ENCODE data around the gene IL2RA. TPM values are rescaled to one million over a fixed set of nuclear protein-coding genes. Genes with fewer than 3 reads are reported as not detected.

The IL2RA gene
- total and polyA plus RNA-seq, 4 donors, result 0.33 to 4.2 (median 3.3) TPM

- 0 to 1% methylated on average over 30 to 77 of the region's 77 CpGs for WGBS, 2 donors
- intact Hi-C loops (cut with DNase I), result loop anchor here (5.0 kb wide), 2 partner anchors 142 to 313 kb away; no protein-coding TSS in a partner anchor
Measured at GRCh38 chr10:6088721-6089333, 26.7 kb upstream of the IL2RA start, which contains the start of gene RBM17. Gene RBM17 (plus strand): TSS chr10:6089034. CDS start chr10:6097066, 8,032 bp downstream.

DNA sequence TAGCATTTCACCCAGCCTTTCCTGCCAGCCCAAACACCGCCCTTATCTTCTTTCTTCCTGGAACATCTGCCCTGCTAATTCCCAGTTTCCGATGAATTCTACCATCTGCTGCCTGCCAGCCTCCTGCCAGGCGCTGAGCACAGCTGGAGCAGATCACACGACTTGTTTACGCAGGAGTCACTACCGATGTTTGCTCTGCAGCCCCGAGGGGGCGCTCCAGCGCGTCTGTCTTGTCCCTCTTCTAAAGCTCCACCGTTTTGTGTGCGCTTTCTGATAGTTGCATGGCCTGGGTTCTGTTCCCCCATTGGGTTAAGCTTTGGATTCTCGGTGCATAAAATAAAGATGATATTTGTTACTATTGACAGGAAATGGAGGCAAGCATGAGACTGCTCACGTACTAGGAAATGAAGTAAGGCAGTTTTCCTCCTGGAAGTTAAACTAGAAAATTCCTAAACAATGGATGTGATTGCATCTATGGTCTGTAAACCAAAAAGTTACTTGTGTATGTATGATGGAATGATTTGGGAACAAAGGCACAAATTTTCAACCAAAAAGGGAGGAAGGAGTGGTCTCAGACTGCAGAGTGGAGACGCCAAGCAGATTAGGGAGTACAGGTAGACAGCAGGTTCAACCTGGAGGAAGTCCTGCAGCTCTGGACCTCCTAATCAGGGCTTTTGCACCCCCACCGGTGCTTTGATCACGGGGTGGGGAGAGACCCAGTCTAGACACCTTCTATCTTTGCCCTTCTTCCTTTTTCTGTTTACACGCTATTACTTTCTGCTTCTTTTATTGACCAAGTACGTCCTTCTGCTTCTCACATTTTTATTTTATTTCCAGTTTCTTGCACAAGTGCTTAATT is 24.4 kb upstream of the IL2RA start:
- WGBS, 2 donors, result 20 to 21% methylated on average over 19 of the region's 19 CpGs
- peak; percentile 72 for ATAC-seq (ENCODE audit: low FRiP score)
- H3K27me3 ChIP-seq (ENCODE audit: control insufficient read depth in 1 of 2, insufficient read depth in 2 of 2, low read length in 1 of 2), result no peaks in the 10 kb centered on the region
- H3K9me3 ChIP-seq (ENCODE audit: control insufficient read depth, low read length), result no peaks in the 10 kb centered on the region
- H3K4me1 ChIP-seq (ENCODE audit: control insufficient read depth in 1 of 2, insufficient read depth in 2 of 2, low read length in 2 of 2), result peaks cover 0 to 4% of the 10 kb centered on the region in 2 donors
- H3K4me3 ChIP-seq (ENCODE audit: low read length in 2 of 2), result no peak overlapping the region
- intact Hi-C loops (cut with DNase I), result loop anchor here (5.0 kb wide), 2 partner anchors 139 to 316 kb away; no protein-coding TSS in a partner anchor
- peak; percentile 93 to 94 for DNase-seq
- no peaks in the 10 kb centered on the region for H3K36me3 ChIP-seq (ENCODE audit: control insufficient read depth in 1 of 2, insufficient read depth in 2 of 2, low read length in 1 of 2)
- peak overlapping the region in 1 of 2 donors; percentile 4 for H3K27ac ChIP-seq (ENCODE audit: low read depth in 1 of 2, low read length in 2 of 2)

More at GRCh38 chr10:6088721-6089333, 26.7 kb upstream of the IL2RA start, which contains the start of gene RBM17:
- Histone ChIP-seq H3K9me3 (ENCODE audit: control insufficient read depth, low read length) (no peaks in the 10 kb centered on the region), H3K36me3 (ENCODE audit: control insufficient read depth in 1 of 2, insufficient read depth in 2 of 2, low read length in 1 of 2) (no peaks in the 10 kb centered on the region), H3K4me1 (ENCODE audit: control insufficient read depth in 1 of 2, insufficient read depth in 2 of 2, low read length in 2 of 2) (peaks cover 0 to 4% of the 10 kb centered on the region in 2 donors), H3K27me3 (ENCODE audit: control insufficient read depth in 1 of 2, insufficient read depth in 2 of 2, low read length in 1 of 2) (no peaks in the 10 kb centered on the region), H3K4me3 (ENCODE audit: low read length in 2 of 2) (peak within 1 kb of the TSS; percentile 90 to 95), H3K27ac (ENCODE audit: low read depth in 1 of 2, low read length in 2 of 2) (peak within 1 kb of the TSS in 1 of 2 donors; percentile 49)
- peak; percentile 99 for ATAC-seq (ENCODE audit: low FRiP score)
- peak; percentile 98 for DNase-seq

GRCh38 chr10:6083523-6084475 is 21.6 kb upstream of the IL2RA start:
- no peak for DNase-seq
- 36 to 37% methylated on average over 17 of the region's 17 CpGs for WGBS, 2 donors

DNA sequence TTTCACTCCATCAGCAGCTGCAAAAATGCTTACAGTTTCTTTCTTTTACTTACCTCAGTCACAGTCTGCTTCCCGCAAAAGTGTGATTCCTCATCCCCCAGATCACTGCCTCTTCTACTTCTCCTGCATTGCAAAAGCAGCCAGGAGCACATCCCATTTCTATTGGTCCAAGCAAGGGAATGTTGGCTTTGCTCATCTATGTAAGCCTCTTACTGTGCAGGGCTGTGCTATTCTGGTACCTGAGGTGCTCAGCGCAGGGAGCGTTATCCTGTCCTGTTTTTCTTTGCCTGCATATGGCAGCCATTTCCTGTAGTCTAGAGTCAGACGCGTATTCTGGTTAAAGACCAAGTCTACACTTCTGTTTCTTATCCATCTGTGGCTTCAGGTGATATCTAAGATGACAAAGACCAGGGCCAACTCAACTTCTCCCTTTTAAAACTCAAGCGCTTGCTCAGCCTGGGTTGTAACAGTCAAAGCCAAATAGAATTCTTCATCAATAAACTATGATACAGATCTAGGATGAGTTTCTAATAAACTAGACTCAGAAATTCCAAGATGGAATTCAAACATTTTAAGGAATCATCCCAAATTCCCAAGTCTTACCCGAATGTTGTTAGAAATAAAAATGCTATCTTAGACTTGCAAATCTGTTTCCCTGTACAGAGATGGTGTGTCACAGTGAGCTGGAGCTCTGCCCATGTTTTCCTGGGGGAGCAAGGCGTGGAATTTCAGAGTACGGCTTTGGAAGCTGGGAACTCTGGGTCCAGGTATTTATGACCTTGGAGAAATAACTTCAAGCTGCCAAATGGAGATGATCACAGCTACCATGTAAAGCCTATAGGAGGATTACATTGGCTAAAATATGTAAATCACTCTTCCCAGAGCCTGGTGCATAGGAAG is 20.6 kb upstream of the IL2RA start:
- peaks cover 0 to 4% of the 10 kb centered on the region in 2 donors for H3K4me1 ChIP-seq (ENCODE audit: control insufficient read depth in 1 of 2, insufficient read depth in 2 of 2, low read length in 2 of 2)
- H3K27me3 ChIP-seq (ENCODE audit: control insufficient read depth in 1 of 2, insufficient read depth in 2 of 2, low read length in 1 of 2), result no peaks in the 10 kb centered on the region
- no peak for ATAC-seq (ENCODE audit: low FRiP score)
- WGBS, 2 donors, result 45 to 46% methylated on average over 9 of the region's 9 CpGs
- no peak overlapping the region for H3K27ac ChIP-seq (ENCODE audit: low read depth in 1 of 2, low read length in 2 of 2)
- no peaks in the 10 kb centered on the region for H3K36me3 ChIP-seq (ENCODE audit: control insufficient read depth in 1 of 2, insufficient read depth in 2 of 2, low read length in 1 of 2)
- H3K9me3 ChIP-seq (ENCODE audit: control insufficient read depth, low read length), result no peaks in the 10 kb centered on the region
- no peak overlapping the region for H3K4me3 ChIP-seq (ENCODE audit: low read length in 2 of 2)
- intact Hi-C loops (cut with DNase I), result no loop called here
- DNase-seq, result no peak

More at GRCh38 chr10:6083523-6084475, 21.6 kb upstream of the IL2RA start:
- H3K27ac ChIP-seq (ENCODE audit: low read depth in 1 of 2, low read length in 2 of 2), result no peak overlapping the region
- H3K9me3 ChIP-seq (ENCODE audit: control insufficient read depth, low read length), result no peaks in the 10 kb centered on the region
- H3K4me3 ChIP-seq (ENCODE audit: low read length in 2 of 2), result no peak overlapping the region
- H3K4me1 ChIP-seq (ENCODE audit: control insufficient read depth in 1 of 2, insufficient read depth in 2 of 2, low read length in 2 of 2), result peaks cover 0 to 4% of the 10 kb centered on the region in 2 donors
- intact Hi-C loops (cut with DNase I), result no loop called here
- H3K36me3 ChIP-seq (ENCODE audit: control insufficient read depth in 1 of 2, insufficient read depth in 2 of 2, low read length in 1 of 2), result no peaks in the 10 kb centered on the region
- no peaks in the 10 kb centered on the region for H3K27me3 ChIP-seq (ENCODE audit: control insufficient read depth in 1 of 2, insufficient read depth in 2 of 2, low read length in 1 of 2)
- no peak for ATAC-seq (ENCODE audit: low FRiP score)

- no peak for DNase-seq
- Histone ChIP-seq H3K27me3 (ENCODE audit: control insufficient read depth in 1 of 2, insufficient read depth in 2 of 2, low read length in 1 of 2) (no peaks in the 10 kb centered on the region), H3K36me3 (ENCODE audit: control insufficient read depth in 1 of 2, insufficient read depth in 2 of 2, low read length in 1 of 2) (no peaks in the 10 kb centered on the region), H3K4me1 (ENCODE audit: control insufficient read depth in 1 of 2, insufficient read depth in 2 of 2, low read length in 2 of 2) (peaks cover 0 to 2% of the 10 kb centered on the region in 2 donors), H3K4me3 (ENCODE audit: low read length in 2 of 2) (no peak overlapping the region), H3K9me3 (ENCODE audit: control insufficient read depth, low read length) (no peaks in the 10 kb centered on the region), H3K27ac (ENCODE audit: low read depth in 1 of 2, low read length in 2 of 2) (no peak overlapping the region)
- intact Hi-C loops (cut with DNase I), result no loop called here
- WGBS, 2 donors, result 73 to 81% methylated on average over 4 of the region's 4 CpGs
- ATAC-seq (ENCODE audit: low FRiP score), result no peak
Measured at GRCh38 chr10:6080417-6080973, 18.3 kb upstream of the IL2RA start.

- no peaks in the 10 kb centered on the region for H3K36me3 ChIP-seq (ENCODE audit: control insufficient read depth in 1 of 2, insufficient read depth in 2 of 2, low read length in 1 of 2)
- peaks cover 0 to 2% of the 10 kb centered on the region in 2 donors for H3K4me1 ChIP-seq (ENCODE audit: control insufficient read depth in 1 of 2, insufficient read depth in 2 of 2, low read length in 2 of 2)
- no peaks in the 10 kb centered on the region for H3K27me3 ChIP-seq (ENCODE audit: control insufficient read depth in 1 of 2, insufficient read depth in 2 of 2, low read length in 1 of 2)
- no peaks in the 10 kb centered on the region for H3K9me3 ChIP-seq (ENCODE audit: control insufficient read depth, low read length)
- no peak overlapping the region for H3K27ac ChIP-seq (ENCODE audit: low read depth in 1 of 2, low read length in 2 of 2)
- ATAC-seq (ENCODE audit: low FRiP score) (no peak), DNase-seq (no peak)
- intact Hi-C loops (cut with DNase I), result no loop called here
- H3K4me3 ChIP-seq (ENCODE audit: low read length in 2 of 2), result no peak overlapping the region
- WGBS, 2 donors, result 73 to 82% methylated on average over 4 of the region's 4 CpGs
Measured at GRCh38 chr10:6079044-6079443, 16.9 kb upstream of the IL2RA start.

DNA sequence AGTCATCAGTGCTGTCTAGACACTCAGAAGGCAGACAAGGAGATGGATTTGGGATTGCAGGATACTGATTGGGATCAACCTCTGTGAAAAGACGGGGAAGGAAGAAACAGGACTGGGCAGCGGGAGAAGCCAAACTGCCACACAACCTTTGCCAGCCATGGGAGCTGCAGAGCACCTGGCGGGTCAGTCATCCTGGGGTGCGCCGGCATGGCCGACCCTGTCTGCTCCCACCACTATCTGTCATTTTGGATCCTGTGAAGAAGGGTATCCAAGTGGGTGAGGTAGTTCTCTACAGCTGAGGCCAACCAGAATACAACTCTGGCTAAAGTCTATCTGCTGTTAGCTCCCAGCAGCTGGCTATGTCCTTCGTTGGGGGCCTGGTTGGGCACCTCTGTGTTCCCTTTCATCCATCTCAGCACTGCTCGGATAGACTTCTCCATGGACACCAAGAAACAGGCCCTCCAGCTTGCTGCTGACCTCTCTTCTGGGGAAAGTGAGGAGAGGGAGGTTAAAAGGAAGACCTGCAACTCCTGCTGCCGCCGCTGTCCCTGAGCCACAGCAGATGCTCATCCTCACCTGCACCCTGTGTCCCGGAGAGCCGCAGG is 15.0 kb upstream of the IL2RA start:
- intact Hi-C loops (cut with DNase I), result no loop called here
- 74% methylated on average over 12 of the region's 12 CpGs for WGBS, 2 donors
- DNase-seq (no peak), ATAC-seq (ENCODE audit: low FRiP score) (no peak)
- Histone ChIP-seq H3K36me3 (ENCODE audit: control insufficient read depth in 1 of 2, insufficient read depth in 2 of 2, low read length in 1 of 2) (no peaks in the 10 kb centered on the region), H3K4me1 (ENCODE audit: control insufficient read depth in 1 of 2, insufficient read depth in 2 of 2, low read length in 2 of 2) (no peaks in the 10 kb centered on the region), H3K4me3 (ENCODE audit: low read length in 2 of 2) (no peak overlapping the region), H3K9me3 (ENCODE audit: control insufficient read depth, low read length) (no peaks in the 10 kb centered on the region), H3K27me3 (ENCODE audit: control insufficient read depth in 1 of 2, insufficient read depth in 2 of 2, low read length in 1 of 2) (no peaks in the 10 kb centered on the region), H3K27ac (ENCODE audit: low read depth in 1 of 2, low read length in 2 of 2) (no peak overlapping the region)

Measured in aorta (tissue), 5 donors.